Sigmoid colon (tissue), 4 donors: ENCODE results near the gene MORN1.

Source experiments
- CTCF ChIP-seq, 4 experiments: fragments of 450-650 bp in 3 of 4; fragments of 200-600 bp in 1 of 4; IDR thresholded peaks; one replicate each; pipeline ENCODE4 v1.5.1; 2016 to 2019; ENCODE audit warnings: antibody characterized with exemption in 4 of 4, mild to moderate bottlenecking in 3 of 4, moderate library complexity in 2 of 4
- POLR2A ChIP-seq, 2 donors: fragments of 450-650 bp; IDR thresholded peaks; one replicate each; pipeline ENCODE4 v1.6.1; 2016; ENCODE audit warnings: antibody characterized with exemption in 2 of 2, mild to moderate bottlenecking in 2 of 2, moderate library complexity in 2 of 2
- POLR2AphosphoS5 ChIP-seq, 4 donors: sonication (generic); formaldehyde crosslinking; IDR thresholded peaks; one replicate each; pipeline ENCODE4 v1.6.1; 2017; ENCODE audit warnings: antibody characterized with exemption in 4 of 4

- no peak for TF ChIP-seq POLR2A (IDR thresholded peaks at IDR 0.05)
- no peak for TF ChIP-seq CTCF (IDR thresholded peaks at IDR 0.05)
- no peak for TF ChIP-seq POLR2AphosphoS5 (IDR thresholded peaks at IDR 0.05)
These were observed 4.7 kb upstream of the MORN1 start for GRCh38 chr1:2396059-2396458.
